ENCODE data around the gene CIC.

CIC gene

GRCh38 chr19:42244347-42245220 lies 24.5 kb upstream of the CIC start:
- DNase-seq: peak; percentile 91 to 94

GRCh38 chr19:42245231-42245630 lies 23.8 kb upstream of the CIC start:
- no peak for DNase-seq

GRCh38 chr19:42246143-42246921 lies 22.7 kb upstream of the CIC start:
- peak in 1 of 2 experiments; percentile 23 for DNase-seq

GRCh38 chr19:42246922-42247639 lies 22.0 kb upstream of the CIC start:
- no peak for DNase-seq

GRCh38 chr19:42247640-42248199 lies 21.3 kb upstream of the CIC start:
- DNase-seq: no peak

- no peak for DNase-seq
Observed at GRCh38 chr19:42248270-42249148, 20.5 kb upstream of the CIC start.

- DNase-seq: no peak
Observed at GRCh38 chr19:42249149-42249750, 19.8 kb upstream of the CIC start.

GRCh38 chr19:42249769-42250168 lies 19.3 kb upstream of the CIC start:
- DNase-seq: no peak

GRCh38 chr19:42250183-42250665 lies 18.8 kb upstream of the CIC start:
- DNase-seq: no peak

GRCh38 chr19:42250666-42251531 lies 18.2 kb upstream of the CIC start:
- peak in 1 of 2 experiments; percentile 18 for DNase-seq

- DNase-seq: no peak
Observed at GRCh38 chr19:42251572-42252358, 17.3 kb upstream of the CIC start.

GRCh38 chr19:42252365-42253244 lies 16.4 kb upstream of the CIC start:
- DNase-seq: peak in 1 of 2 experiments; percentile 29

GRCh38 chr19:42253245-42254088 lies 15.6 kb upstream of the CIC start:
- peak; percentile 69 to 75 for DNase-seq

GRCh38 chr19:42254089-42254849 lies 14.8 kb upstream of the CIC start:
- peak; percentile 75 to 77 for DNase-seq

- DNase-seq: peak; percentile 91 to 93
Observed at GRCh38 chr19:42254850-42255765, 13.9 kb upstream of the CIC start, which contains the start of gene ERF. Gene ERF, minus strand, starts transcription at chr19:42255128. Its CDS starts 129 bp downstream, at chr19:42254999.
